GM18498 (cell line): ENCODE measurements around the gene TM7SF3.
"Not testable (repeated sequence)": the region's sequence is repeated elsewhere in the genome, so short reads cannot be mapped to it uniquely, and the experiment has no call there.

Experiments used
- ATAC-seq: cut with Tn5 transposase; IDR thresholded peaks from one replicate; pipeline ENCODE4 v1.9.1; 2021; ENCODE audit warnings: mild to moderate bottlenecking, moderate library complexity; ENCODE audit not compliant: unreplicated experiment

TM7SF3 gene

DNA sequence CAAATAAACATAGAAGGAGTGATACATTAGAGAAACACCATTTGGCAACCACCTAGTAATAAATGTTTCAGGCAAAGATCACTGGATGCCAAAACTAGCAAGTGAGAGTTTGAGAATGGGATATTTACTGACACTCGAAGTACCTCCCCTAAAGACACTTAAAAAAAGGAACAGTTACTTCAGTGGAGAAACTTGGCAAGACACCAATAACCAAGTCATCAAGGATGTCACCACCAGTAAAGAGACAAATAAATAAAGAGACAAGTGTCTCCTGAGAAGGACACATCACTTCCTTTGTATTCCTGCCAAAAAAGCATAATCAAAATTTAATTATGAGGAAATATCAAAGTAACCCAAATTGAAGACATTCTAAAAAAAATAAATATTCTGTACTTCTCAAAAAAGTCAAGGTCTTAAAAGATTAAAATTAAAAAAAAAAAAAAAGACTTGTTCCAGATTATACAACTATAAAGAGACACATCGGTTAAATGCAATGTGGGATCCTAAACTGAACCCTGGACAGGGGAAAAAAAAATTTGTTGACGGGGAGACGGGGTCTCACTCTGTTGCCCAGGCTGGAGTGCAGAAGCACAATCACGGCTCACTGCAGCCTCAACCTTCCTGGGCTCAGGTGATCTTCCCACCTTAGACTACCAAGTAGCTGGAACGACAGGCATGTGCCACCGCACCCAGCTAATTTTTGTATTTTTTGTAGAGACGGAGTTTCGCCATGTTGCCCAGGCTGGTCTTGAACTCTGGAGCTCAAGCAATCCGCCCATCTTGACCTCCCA is 26.4 kb downstream of the TM7SF3 start:
- ATAC-seq, result no peak

DNA sequence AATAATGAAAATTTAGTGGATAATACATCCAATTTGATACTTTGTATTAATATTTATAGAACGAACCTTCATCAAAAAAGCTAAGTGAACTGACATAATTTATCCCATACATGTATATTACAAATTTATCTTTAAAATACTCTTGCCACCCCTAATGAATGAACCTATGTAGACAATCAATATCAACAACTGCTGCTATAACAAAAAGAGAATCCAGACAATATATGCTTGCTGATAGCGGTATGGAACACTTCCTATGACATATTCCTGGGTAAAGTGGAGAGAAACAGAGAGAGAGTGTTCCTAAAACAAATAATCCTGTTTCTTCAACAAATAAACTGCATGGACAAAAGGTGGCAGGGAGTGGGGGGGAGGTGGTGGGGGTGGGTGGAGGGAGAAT is 31.3 kb downstream of the TM7SF3 start:
- ATAC-seq, result no peak

DNA sequence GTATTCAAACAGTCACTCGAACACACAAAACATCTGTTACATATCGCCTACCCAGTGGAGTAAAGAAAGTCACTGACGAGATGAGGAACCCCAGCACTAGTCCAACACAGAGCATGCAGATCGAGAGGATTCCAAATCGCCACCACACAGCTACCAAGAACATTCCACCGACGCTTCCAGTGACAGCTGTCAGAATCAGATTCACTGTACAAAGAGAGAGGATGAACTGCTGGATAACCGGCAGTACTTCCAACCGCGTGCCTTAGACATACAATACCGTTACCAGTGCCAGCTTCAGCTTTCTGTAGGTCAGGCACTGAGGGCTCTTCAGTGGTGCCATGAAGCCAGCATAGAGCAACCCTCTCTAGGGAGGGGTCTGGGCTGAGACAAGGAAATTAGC is 34.5 kb downstream of the TM7SF3 start:
- ATAC-seq, result no peak

DNA sequence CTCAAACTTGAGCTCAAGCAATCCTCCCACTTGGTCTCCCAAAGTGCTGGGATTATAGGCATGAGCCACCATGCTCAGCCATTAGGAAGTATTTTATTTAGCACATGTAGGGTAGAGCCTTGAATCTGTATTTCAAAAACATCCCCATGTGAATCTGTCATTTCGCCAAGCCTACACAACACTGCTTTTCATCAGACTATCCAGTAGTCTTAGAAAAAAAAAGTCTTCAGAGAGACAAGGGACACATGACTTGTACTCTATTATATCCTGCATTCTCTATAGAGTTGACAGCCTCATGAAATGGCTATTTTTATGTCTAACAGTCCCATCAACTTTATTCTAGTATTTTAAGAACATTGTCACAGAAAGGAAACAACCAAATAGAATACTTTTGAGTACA is 35.4 kb downstream of the TM7SF3 start:
- no peak for ATAC-seq

DNA sequence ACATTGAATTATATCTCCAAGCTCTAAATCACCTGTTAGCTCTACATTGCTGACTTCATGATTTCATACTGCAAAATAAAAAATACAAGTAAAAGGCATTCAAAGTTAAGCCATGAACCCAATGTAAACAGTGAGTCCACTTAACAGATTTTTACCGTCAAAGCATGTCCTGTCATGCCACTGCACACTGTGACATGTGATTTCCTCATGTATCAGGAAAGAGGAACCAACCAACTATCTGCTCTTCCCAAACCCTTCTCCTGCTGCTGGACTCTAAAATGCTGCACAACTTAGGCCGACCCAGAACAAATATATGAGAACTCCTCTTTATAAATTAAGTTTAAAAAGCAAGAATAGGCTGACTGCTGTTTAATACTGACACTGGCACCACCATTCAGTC is 37.5 kb downstream of the TM7SF3 start:
- no peak for ATAC-seq

DNA sequence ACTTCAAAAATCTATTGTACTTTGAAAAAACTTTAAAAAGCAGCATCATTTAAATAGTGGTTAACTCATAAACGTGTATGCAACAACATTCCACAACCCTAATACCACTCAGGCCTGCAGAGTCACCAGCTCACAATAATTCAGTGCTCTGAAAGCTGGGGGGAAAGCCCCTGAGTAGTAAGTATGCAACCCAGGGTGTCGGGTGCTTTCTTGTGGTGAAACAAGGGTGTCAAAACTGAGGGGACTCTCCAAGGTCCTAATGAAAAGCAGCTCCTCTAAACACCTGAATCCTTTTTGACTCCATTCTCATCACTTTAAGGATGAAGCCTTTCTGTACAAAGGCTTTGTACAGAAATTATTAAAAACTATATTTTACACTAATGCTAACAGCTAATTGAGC is 42.2 kb downstream of the TM7SF3 start:
- ATAC-seq, result peak; percentile 97

DNA sequence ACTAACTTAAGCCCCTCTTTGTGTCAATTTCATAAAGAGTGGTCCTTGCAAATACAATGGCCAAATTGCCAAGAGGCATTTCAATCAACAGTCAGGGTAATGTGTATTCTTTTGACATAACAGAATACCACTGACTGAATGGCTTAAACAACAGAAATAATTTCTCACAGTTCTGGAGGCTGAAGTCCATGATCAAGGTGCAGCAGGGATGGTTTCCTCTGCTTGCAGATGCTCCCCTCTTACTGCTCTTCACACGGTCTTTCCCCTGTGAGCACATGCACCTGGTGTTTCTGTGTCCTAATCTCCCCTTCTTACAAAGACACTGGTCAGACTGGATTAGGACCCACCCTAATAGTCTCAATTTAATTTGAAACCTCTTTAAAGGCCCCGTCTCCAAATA is 44.0 kb downstream of the TM7SF3 start:
- ATAC-seq, result no peak

DNA sequence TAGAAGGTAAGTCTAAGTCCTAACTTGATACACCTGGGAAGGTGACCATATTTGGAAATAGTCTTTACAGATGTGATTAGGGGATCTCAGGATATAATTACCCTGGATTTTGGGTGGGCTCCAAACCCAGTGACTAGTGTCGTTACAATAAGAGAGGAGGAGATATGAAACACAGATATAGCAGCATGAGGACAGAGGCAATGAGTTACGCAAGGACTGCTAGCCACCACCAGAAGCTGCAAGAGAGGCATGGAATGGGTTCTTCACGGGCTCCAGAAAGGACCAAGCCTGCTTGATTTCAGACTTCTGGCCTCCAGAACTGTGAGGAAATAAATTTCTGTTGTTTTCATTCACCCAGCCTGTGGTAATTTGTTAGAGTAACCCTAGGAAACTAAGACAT is 47.3 kb downstream of the TM7SF3 start:
- no peak for ATAC-seq

DNA sequence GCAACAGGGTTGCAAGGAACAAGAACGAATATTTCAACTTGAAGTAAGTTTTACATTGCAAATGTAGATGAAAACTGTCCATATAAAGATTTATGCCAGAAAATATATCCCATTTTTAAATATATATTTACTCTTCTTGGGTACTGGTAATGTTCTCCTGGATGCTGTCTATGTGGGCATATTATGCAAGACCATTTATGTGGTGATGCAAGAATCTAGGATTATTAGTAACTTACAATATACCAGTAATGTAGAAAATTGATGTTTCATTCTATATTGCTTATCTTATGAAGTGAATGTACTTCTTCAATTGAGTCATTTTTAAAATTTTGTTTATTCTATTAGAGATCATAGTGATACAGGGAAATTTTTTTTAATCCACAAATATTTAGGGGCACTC is 50.8 kb downstream of the TM7SF3 start:
- no peak for ATAC-seq

DNA sequence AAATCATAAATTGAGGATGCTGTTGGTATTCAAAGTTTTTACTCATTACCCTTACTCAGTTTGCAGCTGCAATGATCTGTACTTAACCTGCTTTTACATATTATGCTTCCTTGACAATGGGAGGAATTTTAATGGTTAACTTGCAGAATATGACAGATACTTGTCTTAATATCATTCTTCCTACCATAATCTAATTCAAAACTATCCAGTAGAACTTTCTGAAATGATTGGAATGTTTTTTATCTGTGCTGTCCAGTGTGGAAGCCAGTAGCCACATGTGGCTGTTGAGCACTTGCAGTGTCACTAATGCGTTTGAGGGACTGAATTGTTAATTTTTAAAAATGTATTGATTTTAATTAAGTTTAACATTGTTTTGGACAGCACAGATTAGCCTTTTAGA is 52.4 kb downstream of the TM7SF3 start:
- no peak for ATAC-seq

DNA sequence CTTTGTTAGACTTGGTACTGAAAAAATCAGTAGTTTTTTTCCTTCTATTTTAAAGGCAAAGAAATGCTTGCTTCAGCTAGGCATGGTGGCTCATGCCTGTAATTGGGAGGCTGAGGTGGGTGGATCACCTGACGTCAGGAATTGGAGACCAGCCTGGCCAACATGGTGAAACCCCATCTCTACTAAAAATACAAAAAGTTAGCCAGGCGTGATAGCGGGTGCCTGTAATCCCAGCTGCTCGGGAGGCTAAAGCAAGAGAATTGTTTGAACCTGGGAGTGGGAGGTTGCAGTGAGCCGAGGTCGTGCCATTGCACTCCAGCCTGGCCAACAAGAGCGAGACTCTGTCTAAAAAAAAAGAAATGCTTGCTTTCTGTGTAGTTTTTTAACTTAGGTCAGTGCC is 52.8 kb downstream of the TM7SF3 start:
- ATAC-seq, result not testable (repeated sequence)

DNA sequence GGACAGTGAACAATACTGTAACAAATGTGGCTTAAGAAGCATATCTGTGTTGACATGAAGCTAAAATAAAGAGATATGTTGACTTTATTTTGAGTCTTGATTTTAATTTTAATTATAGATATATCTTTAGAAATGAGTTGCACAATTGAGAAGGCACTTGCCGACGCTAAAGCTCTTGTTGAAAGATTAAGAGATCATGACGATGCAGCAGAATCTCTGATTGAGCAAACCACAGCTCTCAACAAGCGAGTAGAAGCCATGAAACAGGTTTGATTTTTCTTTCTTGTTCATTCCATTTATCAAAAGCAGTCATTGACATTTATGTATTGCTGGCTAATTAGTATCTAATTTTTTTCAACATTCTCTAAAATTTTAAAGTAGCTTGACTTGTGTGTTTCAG is 60.2 kb downstream of the TM7SF3 start:
- no peak for ATAC-seq

DNA sequence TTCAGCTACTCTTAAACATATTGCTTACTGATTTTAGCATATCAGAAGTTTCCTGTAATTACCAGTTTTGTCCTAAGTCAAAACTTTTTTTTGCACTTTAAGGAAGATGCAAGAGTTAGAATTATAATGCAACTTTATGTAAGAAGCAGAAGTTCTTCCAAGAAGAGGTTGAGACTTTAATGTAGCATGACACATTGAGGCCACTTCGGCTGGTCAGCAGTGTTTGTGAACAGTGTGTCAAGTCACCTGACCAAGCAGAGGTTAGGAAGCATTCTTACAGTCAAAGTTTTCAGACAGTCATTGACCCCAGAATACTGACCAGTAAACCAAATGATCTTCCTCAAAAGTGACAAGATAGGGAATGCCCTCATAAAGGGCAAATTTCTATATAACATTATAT is 60.7 kb downstream of the TM7SF3 start:
- ATAC-seq, result no peak

DNA sequence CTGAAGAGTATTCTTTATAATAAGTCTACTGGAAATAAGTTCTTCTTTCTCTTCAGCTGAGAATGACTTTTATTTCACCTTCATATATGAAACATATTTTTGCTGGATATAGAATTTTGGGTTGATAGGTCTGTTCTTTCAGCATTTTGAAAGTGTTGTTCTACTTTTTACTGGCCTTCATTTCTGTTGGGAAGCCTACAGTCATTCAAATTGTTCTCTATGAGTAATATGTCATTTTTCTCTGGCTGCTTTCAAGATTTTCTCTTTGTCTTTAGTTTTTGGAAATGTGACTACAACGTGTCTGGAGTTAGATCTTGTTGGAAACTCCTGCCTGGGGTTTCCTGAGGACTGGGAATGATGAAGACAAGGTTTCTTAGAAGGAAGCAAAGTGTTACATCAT is 65.9 kb downstream of the TM7SF3 start:
- ATAC-seq, result no peak

DNA sequence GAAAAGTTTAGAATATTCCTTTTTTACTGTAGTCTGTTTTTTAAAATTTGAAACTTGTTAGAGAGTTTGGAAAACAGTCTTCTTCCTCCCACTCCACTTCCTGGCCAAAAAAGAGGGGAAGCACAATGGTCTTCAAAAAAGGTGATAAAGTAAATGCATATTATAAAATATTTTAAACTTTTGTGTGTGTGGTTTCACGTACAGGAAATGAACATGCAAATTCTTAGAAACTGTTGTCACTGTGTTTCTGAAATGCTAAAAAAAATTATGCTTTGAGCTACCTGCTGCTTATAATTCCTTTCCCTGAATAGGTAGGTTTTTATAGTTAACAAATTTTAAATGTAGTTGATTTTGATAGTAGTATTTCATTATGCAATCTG is 73.0 kb downstream of the TM7SF3 start:
- no peak for ATAC-seq

DNA sequence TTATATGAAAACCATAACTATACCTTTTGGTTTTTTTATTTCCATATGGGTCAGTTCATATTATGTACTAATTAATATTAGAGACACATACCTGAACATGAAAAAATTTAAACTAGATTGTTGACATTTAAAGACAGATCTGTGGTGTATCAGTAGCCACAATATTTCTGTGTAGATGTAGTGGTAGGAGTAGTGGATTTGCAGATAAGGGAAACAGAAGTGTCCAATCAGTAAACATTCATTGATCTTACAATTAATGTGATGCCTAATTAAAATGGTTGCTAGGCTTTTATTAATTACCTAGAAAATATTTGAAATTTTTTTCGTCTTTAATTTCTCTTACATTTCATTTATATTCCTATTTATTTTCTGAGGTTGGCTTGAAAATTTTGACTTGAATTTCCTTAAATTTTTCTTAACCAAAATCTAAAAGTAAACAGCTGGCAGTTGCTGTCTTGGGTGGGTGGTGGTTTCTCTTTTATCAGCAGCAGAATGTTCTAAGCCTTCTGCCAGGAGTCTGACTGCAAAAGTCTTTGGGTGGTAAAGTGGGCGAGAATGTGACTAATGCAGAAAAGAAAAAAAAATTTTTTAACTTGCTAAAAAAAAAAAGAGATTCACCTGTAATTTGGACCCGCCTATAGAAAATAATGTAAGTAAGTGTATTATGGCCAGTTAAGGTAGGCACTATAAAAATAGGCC is 73.5 kb downstream of the TM7SF3 start:
- no peak for ATAC-seq

DNA sequence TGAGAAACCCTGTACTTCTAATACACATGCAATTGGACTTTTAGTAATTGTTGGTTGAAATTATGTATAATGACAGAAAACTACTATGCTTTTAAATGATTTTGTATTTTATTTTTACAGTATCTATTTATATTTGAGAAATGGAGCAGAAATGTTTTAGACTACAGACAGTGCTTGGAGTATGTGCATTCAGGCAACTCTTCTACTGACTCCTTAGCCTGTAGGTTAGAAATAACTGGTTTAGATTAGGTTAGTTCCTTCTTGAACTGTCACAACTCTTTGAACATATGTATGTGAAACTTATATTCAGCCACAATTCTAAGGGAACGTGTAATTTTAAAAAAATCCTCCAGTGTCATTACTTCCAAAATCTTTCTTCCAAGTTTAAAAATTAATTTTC is 74.2 kb downstream of the TM7SF3 start:
- no peak for ATAC-seq

DNA sequence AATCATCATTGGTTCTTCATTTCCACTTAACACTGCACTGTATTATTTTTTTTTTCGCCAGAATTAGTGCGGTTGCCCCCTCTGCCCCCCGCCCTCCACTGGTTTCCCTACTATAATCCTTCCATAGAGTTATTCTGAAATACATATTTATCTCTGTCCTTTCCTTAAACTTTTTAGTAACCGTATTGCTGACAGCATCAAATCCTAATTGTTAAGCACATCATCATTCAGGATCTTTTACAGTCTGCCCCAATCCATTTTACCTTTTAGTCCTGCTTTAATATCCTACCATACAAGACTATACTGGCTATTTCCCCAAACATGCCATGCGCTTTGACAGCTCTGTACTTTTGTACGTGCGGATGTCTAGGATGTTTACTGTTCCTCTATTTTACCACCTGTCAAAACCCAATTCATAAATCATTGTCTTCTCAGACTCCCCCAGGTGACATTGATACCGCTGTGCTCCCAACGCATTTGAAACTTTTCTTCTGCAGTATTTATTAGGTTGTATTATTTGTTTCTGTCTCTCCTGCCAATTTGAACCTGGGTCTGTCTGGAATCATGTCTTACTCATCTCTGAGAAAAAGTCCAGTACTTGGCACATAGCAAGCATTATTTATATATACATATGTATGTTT is 74.9 kb downstream of the TM7SF3 start:
- no peak for ATAC-seq

DNA sequence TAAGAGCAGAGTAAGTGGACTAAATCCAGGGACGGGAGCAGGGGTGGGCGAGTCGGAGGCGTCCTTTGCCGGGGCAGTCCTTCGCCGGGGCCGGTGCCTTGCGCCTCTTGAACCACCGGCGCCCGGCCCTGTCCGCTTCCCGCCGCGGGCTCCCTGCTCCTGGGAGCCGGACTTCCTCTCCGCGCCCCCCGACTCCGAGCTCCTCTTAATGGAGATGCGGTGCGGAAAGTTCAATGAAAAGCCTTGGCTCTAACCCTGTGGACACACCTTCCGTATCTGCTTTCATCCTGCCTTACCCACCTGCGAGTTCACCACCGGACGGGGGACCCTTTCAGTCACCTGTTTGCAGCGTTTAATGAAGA is 75.5 kb downstream of the TM7SF3 start:
- peak; percentile 1 for ATAC-seq

DNA sequence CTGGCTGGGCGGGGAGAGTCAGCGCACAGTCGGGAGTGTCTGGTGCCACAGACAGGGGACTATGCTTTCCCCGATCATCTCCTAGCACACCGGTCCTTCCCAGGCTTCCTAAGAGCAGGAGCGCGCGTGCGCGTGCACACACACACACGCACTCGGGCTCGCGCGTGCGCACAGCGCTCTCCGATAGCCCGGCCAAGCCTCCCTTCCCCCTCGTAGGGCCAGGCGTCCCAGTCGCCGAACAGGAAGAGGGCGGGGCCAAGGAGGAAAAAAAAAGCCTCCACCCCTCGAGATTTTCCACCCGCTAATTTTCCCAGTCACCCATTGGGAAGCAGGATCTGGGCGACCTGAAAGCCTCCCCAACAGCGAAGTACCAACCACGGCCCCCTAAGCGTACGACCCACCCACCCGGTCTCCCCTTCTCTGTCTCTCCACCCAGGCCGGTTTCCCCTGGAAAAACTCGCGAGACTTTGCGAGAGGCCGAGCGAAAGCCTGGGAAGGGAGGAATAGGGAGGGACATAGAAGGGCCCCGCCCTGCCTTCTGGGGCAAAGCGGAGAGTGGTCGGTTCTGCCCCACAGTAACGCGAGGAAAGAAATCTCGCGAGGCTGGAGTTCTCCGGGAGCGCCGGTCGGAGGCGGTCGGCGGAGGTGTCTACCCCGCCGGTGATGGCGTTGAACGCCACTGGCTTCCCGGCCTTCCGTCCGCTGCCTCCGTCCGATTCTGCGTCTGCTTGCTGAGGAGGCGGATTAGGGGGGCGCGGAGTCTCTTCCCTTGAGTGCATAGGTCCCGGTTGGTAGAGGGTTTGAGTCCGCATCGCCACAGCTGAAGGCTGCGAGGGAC is 76.1 kb downstream of the TM7SF3 start, which contains the start of the genes FGFR1OP2 and INTS13:
Gene FGFR1OP2 (plus strand): TSS at position 608 of the 838 bp plus-strand sequence. CDS start 15,689 bp downstream, outside the sequence.
Gene INTS13 (minus strand): TSS at position 119 of the 838 bp plus-strand sequence. CDS start 1,178 bp downstream, outside the sequence.
- ATAC-seq, result peak; percentile 84

DNA sequence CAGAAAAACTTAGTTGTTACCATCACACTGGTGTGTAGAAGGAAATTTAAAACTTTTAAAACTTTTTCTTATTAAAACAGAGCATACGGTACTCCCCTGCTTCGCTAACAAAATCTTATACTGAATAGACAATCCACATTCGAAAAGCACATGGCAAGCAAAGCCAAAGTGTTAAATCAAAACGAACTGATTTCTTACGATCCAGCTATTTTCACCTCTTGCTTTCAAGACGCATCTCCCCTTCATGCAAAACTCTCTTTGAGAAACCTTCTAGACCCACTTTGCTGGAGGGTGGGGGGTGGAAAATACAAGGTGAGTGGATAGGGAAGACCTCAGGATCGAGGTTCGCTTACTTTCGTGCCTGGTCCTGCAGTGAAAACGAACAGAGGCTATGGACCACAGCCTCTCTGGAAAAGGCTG is 76.7 kb downstream of the TM7SF3 start:
- no peak for ATAC-seq
